Sciatic nerve (tissue), 2 donors: ENCODE data around the gene CCDC102A. TPM values are rescaled to one million over a fixed set of nuclear protein-coding genes. Genes with fewer than 3 reads are reported as not detected.
"Not testable (repeated sequence)": the region's sequence is repeated elsewhere in the genome, so short reads cannot be mapped to it uniquely, and the experiment has no call there.

Experiments
- ATAC-seq: fragments of 200-7000 bp; cut with Tn5 transposase; one replicate; pipeline ENCODE4 v1.9.1; 2020; ENCODE audit warnings: mild to moderate bottlenecking, moderate library complexity
- DNase-seq: peaks from one replicate; pipeline ENCODE4 v3.0.0-alpha.2; 2020; ENCODE audit warnings: low spot score
- intact Hi-C: fragments of 100-400 bp; cut with DNase I; formaldehyde crosslinking; loops from one replicate; pipeline ENCODE4 v1.14.2; 2022
- total RNA-seq: library from RNA; stranded (reverse); fragmentation: NEBNext Ultra II Directional; extraction: Animal tissue kit (Norgen Biotek cat#: 25700); gene quantifications from one replicate; pipeline ENCODE4 v1.2.1, GENCODE V29; 2021
- donor health status: DM: no; HTN: no; CAD: no.
- donor health status: DM: no; HTN: no; CAD: no.

CCDC102A gene
- total RNA-seq, 1 donor from 2014 or later = 14.3 TPM

DNA sequence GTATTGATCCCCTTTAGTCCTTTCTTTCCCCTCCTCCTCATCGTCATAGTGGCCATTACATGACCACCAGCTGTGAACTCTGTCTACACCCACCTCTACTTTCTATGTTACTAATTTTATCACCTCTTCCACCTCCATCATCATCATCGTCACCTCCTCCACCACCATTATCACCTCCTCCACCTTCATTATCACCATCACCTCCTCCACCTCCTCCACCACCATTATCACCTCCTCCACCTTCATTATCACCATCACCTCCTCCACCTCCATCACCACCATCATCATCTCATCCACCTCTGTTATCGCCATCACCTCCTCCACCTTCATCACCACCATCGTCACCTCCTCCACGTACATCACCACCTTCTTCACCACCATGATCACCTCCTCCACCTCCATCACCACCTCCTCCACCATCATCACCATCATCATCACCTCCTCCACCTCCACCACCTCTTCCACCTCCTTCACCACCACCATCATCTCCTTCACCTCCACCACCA is 31.9 kb upstream of the CCDC102A start:
- intact Hi-C loops = no loop called here
- DNase-seq = no peak
- ATAC-seq = no peak

DNA sequence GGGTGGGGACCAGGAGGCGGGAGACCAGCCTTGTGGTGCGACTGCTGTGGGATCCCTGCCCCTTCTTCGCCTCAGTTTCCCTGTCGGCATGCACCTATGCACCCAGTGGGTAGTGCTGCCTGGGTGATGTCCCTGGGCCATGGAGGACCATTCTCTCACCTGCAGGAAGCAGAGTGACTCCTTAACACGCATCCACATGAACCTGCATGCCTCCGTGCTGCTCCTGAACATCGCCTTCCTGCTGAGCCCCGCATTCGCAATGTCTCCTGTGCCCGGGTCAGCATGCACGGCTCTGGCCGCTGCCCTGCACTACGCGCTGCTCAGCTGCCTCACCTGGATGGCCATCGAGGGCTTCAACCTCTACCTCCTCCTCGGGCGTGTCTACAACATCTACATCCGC is 31.3 kb upstream of the CCDC102A start:
- no peak for DNase-seq
- intact Hi-C loops = no loop called here
- no peak for ATAC-seq

DNA sequence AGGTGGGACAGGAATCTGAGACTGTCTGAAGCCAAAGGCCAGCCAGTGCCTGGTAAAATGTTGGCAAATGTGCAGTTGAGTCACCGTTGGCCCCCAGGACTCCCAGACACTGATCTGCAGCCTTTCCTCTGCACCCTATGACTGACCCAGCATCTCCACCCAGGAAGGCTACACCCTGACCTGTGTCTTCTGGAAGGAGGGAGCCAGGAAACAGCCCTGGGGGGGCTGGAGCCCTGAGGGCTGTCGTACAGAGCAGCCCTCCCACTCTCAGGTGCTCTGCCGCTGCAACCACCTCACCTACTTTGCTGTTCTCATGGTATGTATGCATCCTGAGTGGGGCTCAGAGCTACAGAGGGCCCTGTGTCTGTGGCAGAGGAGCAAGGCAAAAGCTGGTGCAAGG is 30.1 kb upstream of the CCDC102A start:
- no peak for ATAC-seq
- no peak for DNase-seq
- intact Hi-C loops = no loop called here

DNA sequence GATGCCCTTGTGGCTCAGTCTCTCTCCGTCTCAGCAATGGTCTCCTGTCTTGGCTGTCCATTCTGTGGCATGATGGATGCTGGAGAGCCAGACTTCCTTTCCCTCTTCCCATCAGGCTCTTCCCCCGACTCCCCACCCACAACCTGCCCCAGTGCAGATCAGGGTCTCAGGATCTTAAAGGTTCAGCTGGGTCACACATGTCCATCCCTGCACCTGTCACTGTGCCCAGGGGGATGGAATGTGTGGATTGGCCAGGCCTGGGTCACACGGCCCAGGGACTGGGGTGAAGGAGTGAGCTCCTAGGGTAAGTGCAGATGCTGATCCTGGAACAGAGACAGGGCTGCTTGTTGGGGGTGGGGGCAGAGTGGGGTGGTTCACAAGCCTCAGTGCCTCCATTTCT is 29.1 kb upstream of the CCDC102A start:
- DNase-seq = no peak
- intact Hi-C loops = no loop called here
- no peak for ATAC-seq

DNA sequence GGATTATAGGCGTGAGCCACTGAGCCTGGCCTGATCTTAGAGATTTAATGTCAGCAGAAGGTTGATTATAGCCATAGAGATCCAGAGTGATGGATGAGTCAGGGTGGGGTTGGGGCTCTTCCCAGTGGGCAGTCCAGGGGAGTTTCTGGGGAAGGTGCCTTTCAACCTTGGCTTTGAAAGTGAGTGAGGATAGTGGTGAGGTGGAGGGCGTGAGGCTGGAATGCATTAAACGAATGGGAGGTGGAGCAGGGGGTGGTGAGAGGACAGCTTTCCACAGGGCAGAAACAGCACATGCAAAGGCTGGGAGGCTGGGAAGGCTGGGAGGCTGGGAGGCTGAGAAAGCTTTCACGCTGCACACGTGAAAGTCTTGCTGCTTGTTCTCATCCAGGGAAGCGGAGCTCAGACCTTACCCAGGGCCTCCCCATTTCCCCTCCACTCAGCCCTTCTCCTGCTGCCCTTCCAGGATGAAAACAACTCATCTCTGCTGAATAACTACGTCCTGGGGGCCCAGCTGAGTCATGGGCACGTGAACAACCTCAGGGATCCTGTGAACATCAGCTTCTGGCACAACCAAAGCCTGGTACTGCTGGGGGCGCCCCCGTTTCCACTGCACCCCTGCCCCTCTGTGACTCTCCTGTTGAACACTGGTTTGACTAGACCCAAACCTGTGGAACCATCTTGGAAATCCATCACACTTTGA is 28.4 kb upstream of the CCDC102A start:
- DNase-seq (no peak), ATAC-seq (no peak)
- intact Hi-C loops = no loop called here

DNA sequence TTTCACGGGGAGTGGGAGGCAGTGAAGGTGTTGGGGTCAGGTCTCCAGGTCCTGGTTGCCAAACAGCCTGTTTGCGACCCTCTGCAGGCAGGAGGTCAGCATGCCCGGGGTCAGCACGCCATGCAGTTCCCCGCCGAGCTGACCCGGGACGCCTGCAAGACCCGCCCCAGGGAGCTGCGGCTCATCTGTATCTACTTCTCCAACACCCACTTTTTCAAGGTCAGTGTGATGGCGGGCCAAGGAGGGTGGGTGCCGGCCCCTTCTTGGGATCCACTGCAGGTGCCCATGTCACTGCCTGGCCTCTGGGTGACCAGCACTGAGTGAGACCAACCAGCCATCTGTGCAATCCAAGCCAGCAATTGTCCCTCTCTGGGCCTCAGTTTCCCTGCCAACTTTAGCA is 27.4 kb upstream of the CCDC102A start:
- ATAC-seq = no peak
- intact Hi-C loops = no loop called here
- DNase-seq = no peak

DNA sequence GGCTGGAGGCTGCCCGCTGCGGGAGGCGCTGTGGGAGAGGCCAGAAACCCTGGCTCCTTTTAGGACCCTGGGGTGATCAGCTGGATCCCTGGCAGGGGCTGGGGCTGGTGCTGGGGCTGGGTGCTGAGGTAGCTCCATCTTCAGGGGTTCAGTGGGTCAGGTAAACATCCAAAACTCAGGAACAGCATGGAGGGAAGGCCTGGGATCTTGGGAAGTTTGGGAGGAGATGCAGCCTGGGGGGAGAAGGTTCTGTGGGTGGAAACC is 27.0 kb upstream of the CCDC102A start:
- DNase-seq = no peak
- intact Hi-C loops = no loop called here
- no peak for ATAC-seq

DNA sequence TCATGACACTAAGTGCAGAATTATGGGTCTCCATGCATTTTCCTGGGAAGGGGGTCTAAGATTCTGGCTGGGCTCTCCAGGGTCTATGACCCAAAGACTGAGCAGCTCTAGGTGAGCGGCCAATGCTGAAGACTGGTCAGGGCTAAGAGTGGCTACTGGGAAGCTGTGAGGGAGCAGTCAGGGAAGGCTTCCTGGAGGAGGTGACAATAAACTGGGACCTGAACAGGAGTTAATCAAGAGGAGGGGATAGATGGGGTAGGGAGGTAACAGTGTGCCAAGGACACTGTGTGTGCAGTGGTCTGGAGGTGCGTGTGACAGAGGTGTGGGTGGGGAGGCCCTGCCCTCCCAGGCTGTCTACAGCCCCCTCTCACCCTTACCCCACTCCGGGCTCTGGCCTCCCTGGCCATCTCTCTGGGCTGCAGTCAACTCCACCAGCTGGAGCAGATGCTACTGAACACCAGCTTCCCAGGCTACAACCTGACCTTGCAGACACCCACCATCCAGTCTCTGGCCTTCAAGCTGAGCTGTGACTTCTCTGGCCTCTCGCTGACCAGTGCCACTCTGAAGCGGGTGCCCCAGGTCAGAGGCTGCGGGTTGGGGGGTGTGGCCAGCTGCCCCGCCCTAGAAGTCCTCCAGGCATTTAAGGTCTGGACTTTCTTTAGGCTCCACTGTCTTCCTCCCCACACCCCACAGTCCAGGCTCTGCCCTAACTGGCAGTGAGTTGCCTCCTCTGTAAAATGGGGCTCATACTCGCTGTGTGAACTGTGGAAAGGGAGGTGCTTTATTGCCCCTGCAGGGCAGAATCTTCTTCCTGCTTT is 26.5 kb upstream of the CCDC102A start:
- DNase-seq (no peak), ATAC-seq (no peak)
- intact Hi-C loops = no loop called here

DNA sequence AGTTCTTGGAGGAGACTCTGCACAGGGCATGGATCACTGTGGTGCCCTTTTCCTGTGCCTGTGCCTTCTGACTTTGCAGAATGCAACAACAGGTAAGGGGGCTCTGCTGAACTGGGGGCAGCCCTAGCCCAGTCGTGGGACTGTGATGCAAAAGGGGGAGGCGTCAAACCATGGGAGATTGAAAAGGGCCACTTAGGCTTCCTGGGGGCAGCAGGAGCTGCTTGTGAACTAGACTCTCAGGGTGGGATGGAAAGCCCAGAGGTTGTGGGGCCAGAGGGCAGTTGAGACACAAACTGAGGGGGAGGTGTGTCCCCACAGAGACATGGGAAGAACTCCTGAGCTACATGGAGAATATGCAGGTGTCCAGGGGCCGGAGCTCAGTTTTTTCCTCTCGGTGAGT is 25.7 kb upstream of the CCDC102A start:
- intact Hi-C loops = no loop called here
- no peak for ATAC-seq
- no peak for DNase-seq

DNA sequence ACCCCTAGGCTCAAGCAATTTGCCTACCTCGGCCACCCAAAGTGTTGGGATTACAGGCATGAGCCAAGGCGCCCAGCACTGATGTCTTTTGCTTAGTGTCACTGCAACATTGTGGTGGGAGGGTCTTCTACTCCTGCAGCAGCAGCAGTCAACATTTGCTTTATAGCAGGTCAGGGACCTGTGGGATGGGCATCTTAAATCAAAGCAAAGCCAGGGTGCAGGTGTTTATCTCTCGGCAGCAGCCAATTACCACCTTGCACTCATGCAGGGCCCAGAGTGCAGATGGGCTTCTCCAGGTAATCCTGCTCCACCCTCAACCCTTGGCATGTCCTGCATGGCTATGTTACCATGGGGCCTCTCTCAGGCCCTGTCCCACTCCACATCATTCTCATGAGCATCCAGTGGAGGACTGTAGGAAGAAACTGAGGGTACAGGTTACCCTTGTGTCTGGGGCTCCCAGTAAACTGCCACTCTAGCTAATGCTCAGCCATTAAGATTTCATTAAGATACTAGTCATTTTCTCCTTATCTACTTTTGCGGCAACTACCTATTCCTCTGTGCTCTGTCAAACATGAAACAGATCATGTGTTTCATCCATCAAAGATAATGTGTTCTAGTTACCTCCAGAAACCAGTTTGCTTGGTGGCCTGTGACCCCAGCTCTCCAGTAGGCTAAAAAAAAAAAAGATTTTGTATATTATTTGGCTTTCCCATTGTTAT is 22.9 kb upstream of the CCDC102A start:
- intact Hi-C loops = no loop called here
- no peak for ATAC-seq
- DNase-seq = no peak

DNA sequence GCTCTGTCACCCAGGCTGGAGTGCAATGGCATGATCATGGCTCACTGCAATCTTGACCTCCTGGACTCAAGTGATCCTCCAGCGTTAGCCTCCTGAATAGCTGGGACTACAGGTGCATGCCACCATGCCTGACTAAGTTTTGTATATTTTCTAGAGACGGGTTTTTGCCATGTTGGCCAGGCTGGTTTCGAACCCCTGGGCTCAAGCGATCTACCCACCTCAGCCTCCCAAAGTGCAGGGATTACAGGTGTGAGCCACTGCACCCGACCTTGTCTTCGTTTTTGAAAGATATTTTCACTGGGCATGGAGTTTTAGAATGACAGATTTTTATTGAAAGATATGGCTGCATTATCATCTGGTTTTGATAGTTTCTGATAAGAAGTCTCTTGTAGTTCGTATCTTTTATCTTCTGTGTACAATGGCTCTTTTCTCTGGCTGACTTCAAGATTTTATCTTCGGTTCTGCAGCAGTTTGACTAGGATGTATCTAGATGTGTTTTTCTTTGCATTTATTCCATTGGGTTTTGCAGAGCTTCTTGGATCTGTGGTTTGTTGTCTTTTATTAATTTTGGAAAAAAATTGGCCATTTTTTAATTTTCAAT is 20.7 kb upstream of the CCDC102A start:
- ATAC-seq (no peak), DNase-seq (no peak)
- intact Hi-C loops = no loop called here

DNA sequence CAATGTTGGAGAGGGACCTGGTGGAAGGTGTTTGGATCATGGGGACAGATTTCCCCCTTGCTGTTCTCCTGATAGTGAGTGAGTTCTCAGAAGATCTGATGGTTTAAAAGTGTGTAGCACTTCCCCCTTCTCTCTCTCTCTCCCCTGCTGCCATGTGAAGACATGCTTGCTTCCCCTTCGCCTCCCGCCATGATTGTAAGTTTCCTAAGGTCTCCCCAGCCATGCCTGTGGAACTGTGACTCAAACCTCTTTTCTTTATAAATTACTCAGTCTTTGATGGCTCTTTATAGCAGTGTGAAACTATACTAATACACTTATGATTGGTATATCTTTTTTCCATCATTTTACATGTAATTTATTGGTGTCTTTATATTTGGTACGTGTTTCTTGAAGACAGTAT is 19.5 kb upstream of the CCDC102A start:
- no peak for DNase-seq
- intact Hi-C loops = no loop called here
- ATAC-seq = no peak

DNA sequence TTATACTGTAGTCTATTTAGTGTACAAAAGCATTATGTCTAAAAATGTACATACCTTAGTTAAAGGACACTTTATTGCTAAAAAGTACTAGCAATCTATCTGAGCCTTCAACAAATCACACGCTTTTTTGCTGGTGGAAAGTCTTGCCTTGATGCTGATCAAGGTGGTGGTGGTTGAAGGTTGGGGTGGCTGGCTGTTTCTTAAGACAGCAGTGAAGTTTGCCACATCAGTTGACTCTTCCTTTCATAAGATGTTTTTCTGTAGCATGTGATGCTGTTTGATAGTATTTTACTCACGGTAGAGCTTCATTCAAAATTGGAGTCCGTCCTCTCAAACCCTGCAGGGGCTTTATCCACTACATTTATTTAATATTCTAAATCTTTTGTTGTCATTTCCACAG is 14.7 kb upstream of the CCDC102A start:
- intact Hi-C loops = no loop called here
- DNase-seq (no peak), ATAC-seq (no peak)

DNA sequence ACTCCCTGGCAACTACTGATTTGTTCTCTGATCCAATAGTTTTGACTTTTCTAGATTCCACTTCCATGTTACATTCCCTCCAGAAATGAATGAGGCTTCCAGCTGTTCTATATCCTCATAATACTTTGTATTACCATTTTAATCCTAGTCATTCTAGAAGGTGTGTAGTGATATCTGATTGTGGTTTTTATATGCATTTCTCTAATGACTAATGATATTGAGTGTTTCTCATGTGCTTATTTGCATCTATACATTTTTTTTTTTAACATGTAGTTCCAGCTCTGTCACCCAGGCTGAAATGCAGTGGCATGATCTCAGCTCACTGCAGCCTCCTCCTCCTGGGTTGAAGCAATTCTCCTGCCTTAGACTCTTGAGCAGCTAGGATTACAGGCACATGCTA is 13.4 kb upstream of the CCDC102A start:
- intact Hi-C loops = no loop called here
- ATAC-seq = no peak

DNA sequence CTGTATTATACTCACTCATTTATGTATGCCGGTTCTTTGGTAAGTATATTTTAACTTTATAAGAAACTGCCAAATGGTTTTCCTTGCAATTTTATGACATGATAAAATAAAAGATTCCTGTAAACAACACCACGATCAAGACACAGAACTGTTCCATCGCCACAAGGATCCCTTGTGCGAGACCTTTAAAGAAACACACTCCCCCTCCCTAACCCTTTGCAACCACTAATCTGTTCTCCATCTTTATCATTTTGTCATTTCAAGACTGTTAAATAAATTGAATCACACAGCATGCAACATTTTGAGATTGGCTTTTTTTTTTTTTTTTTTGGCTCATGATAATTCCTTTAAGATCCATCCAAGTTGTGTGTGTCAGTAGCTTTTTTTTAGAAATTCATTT is 12.0 kb upstream of the CCDC102A start:
- intact Hi-C loops = no loop called here
- ATAC-seq = no peak
- no peak for DNase-seq

More for the DNA sequence above, 13.4 kb upstream of the CCDC102A start:
- DNase-seq = no peak

DNA sequence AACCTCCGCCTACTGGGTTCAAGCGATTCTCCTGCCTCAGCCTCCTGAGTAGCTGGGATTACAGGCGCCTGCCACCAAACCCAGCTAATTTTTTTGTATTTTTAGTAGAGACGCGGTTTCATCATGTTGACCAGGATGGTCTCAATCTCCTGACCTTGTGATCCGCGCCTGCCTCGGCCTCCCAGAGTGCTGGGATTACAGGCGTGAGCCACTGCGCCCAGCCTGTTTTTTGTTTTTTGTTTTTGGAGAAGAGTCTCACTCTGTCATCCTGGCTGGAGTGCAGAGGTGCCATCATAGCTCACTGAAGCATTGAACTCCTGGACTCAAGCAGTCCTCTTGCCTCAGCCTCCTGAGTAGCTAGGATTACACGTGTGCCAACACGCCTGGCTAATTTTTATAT is 11.2 kb upstream of the CCDC102A start:
- intact Hi-C loops, ATAC-seq: not testable (repeated sequence)
- DNase-seq = peak; percentile 25

DNA sequence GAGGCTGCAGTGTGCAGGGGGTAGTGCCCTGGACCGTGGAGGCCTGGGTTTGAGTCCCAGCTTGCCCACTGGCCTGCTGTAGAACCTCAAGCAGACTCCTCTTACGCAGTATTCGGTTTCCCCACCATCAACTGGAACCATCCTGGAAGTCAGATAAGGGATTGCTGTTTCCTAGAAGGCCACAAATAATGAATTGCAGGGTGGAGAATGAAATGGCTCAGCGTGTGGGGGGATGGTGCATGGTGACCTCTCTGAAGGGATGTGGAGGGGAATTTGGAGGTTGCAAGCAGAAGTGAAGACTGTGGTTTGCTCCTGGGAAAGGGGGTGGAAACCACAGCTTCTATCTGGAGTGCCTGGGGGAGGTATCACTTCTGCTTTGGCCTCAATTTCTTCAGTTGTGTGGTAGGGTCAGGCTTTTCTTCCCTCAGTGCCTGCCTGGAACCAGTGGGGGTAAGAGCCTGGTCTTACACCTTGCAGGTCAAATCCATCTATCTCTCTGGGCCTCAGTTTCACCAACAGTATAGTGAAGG is 7.8 kb upstream of the CCDC102A start:
- peak; percentile 59 for ATAC-seq
- peak; percentile 45 for DNase-seq

DNA sequence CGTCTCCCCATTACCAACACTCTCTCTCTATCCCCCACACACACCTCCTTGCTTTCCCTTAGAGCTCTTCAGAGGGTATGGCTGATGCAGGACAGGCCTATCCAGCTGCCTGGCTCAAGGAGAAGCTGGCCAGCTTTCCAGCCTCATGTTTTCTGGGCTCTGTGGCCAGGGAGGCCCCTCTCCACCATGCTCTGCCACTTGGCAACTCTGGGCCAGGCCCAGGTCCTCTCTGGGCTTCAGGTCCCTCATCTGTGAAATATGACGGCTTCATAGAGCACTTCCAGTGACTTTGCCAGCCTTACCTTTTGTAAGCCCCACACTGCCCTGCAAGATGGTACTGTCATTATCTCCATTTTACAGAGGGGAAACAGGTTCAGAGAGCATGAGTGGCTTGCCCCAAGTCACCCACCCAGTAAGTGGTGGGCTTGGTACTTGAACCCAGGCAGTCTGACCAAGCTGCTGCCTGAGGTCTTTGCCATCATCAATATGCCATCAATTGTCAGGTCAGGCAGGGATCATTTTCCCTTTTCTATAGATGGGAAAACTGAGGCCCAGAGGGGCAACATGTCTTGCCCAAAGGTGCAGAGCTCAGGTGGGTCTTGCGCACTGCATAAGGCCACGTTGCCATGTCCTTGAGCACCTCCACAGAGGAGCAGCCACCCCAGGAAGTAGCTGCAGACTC is 5.5 kb upstream of the CCDC102A start:
- intact Hi-C loops = no loop called here
- DNase-seq (peak; percentile 19), ATAC-seq (no peak)

More for the DNA sequence above, 7.8 kb upstream of the CCDC102A start:
- intact Hi-C loops = no loop called here
